Measurements from ENCODE around the gene ZNF480.
"Not testable (repeated sequence)": the region's sequence is repeated elsewhere in the genome, so short reads cannot be mapped to it uniquely, and the experiment has no call there.

The ZNF480 gene

GRCh38 chr19:52339022-52339421, 42.1 kb downstream of the ZNF480 start:
- DNase-seq = not testable (repeated sequence)

- DNase-seq = peak; percentile 27
Measured at GRCh38 chr19:52343548-52343947, 46.6 kb downstream of the ZNF480 start.

- no peak for DNase-seq
Measured at GRCh38 chr19:52345162-52345561, 48.2 kb downstream of the ZNF480 start.

- DNase-seq = no peak
Measured at GRCh38 chr19:52351512-52351911, 54.5 kb downstream of the ZNF480 start.

- DNase-seq = no peak
Measured at GRCh38 chr19:52366414-52366824, 69.5 kb downstream of the ZNF480 start.

GRCh38 chr19:52369559-52370340, 72.8 kb downstream of the ZNF480 start, which contains the start of gene ZNF880:
TSS of gene ZNF880 (plus strand) at chr19:52369923. CDS start at chr19:52369966, 43 bp downstream.
- DNase-seq = peak; percentile 91

- no peak for DNase-seq
Measured at GRCh38 chr19:52370341-52370710, 73.4 kb downstream of the ZNF480 start.
